ENCODE measurements around the gene FCF1.

The FCF1 gene

GRCh38 chr14:74675219-74675618 lies 37.7 kb upstream of the FCF1 start:
- H3K36me3 ChIP-seq (ENCODE audit: insufficient read depth, low read length): peaks cover 61% of the 10 kb centered on the region
- H3K4me3 ChIP-seq (ENCODE audit: low read length, poor library complexity, severe bottlenecking): no peak overlapping the region
- H3F3A ChIP-seq (ENCODE audit: low read depth): no peaks in the 10 kb centered on the region
- TF ChIP-seq CTCF (conservative IDR thresholded peaks at IDR 0.05; ENCODE audit: low read length): no peak
- no peak for TF ChIP-seq EZH2phosphoT487 (IDR thresholded peaks at IDR 0.05; ENCODE audit: borderline replicate concordance)
- H3K4me1 ChIP-seq (ENCODE audit: insufficient read depth, low read length, poor library complexity, severe bottlenecking): no peaks in the 10 kb centered on the region
- no peaks in the 10 kb centered on the region for H3K9me2 ChIP-seq (replicated peaks; ENCODE audit: low read depth, low read length)
- H3K9ac ChIP-seq (ENCODE audit: low read depth, low read length, poor library complexity, severe bottlenecking): no peak overlapping the region
- H3K27me3 ChIP-seq (ENCODE audit: insufficient read depth, low read length, poor library complexity, severe bottlenecking): no peaks in the 10 kb centered on the region
- H4K20me1 ChIP-seq (ENCODE audit: insufficient read depth, low read length, poor library complexity, severe bottlenecking): no peaks in the 10 kb centered on the region
- H3K9me3 ChIP-seq (ENCODE audit: insufficient read depth, low read depth, low read length): no peaks in the 10 kb centered on the region
- H2AFZ ChIP-seq (ENCODE audit: low read length): no peak overlapping the region
- H3K79me2 ChIP-seq (ENCODE audit: insufficient read depth, low read length): no peaks in the 10 kb centered on the region
- H3K4me2 ChIP-seq (ENCODE audit: low read depth, low read length, poor library complexity, severe bottlenecking): no peak overlapping the region

GRCh38 chr14:74682169-74682952 lies 30.6 kb upstream of the FCF1 start:
- no peaks in the 10 kb centered on the region for H4K20me1 ChIP-seq (ENCODE audit: insufficient read depth, low read length, poor library complexity, severe bottlenecking)
- TF ChIP-seq CTCF (conservative IDR thresholded peaks at IDR 0.05; ENCODE audit: low read length): no peak
- TF ChIP-seq EZH2phosphoT487 (IDR thresholded peaks at IDR 0.05; ENCODE audit: borderline replicate concordance): no peak
- no peaks in the 10 kb centered on the region for H3K27me3 ChIP-seq (ENCODE audit: insufficient read depth, low read length, poor library complexity, severe bottlenecking)
- H3K36me3 ChIP-seq (ENCODE audit: insufficient read depth, low read length): peaks cover 64% of the 10 kb centered on the region
- no peaks in the 10 kb centered on the region for H3K79me2 ChIP-seq (ENCODE audit: insufficient read depth, low read length)
- no peak overlapping the region for H2AFZ ChIP-seq (ENCODE audit: low read length)
- H3K9me3 ChIP-seq (ENCODE audit: insufficient read depth, low read depth, low read length): no peaks in the 10 kb centered on the region
- no peaks in the 10 kb centered on the region for H3K9me2 ChIP-seq (replicated peaks; ENCODE audit: low read depth, low read length)
- H3K4me3 ChIP-seq (ENCODE audit: low read length, poor library complexity, severe bottlenecking): no peak overlapping the region
- peaks cover 10% of the 10 kb centered on the region for H3K4me1 ChIP-seq (ENCODE audit: insufficient read depth, low read length, poor library complexity, severe bottlenecking)
- no peak overlapping the region for H3K9ac ChIP-seq (ENCODE audit: low read depth, low read length, poor library complexity, severe bottlenecking)
- no peak overlapping the region for H3K4me2 ChIP-seq (ENCODE audit: low read depth, low read length, poor library complexity, severe bottlenecking)
- no peaks in the 10 kb centered on the region for H3F3A ChIP-seq (ENCODE audit: low read depth)

- H2AFZ ChIP-seq (ENCODE audit: low read length): no peak overlapping the region
- H3K36me3 ChIP-seq (ENCODE audit: insufficient read depth, low read length): peaks cover 64% of the 10 kb centered on the region
- no peaks in the 10 kb centered on the region for H3K27me3 ChIP-seq (ENCODE audit: insufficient read depth, low read length, poor library complexity, severe bottlenecking)
- H3K9me3 ChIP-seq (ENCODE audit: insufficient read depth, low read depth, low read length): no peaks in the 10 kb centered on the region
- H3F3A ChIP-seq (ENCODE audit: low read depth): no peaks in the 10 kb centered on the region
- H3K4me2 ChIP-seq (ENCODE audit: low read depth, low read length, poor library complexity, severe bottlenecking): peak overlapping the region; percentile 31
- H3K4me3 ChIP-seq (ENCODE audit: low read length, poor library complexity, severe bottlenecking): no peak overlapping the region
- TF ChIP-seq EZH2phosphoT487 (IDR thresholded peaks at IDR 0.05; ENCODE audit: borderline replicate concordance) (no peak), CTCF (conservative IDR thresholded peaks at IDR 0.05; ENCODE audit: low read length) (no peak)
- H3K4me1 ChIP-seq (ENCODE audit: insufficient read depth, low read length, poor library complexity, severe bottlenecking): peaks cover 10% of the 10 kb centered on the region
- no peaks in the 10 kb centered on the region for H3K9me2 ChIP-seq (replicated peaks; ENCODE audit: low read depth, low read length)
- no peaks in the 10 kb centered on the region for H4K20me1 ChIP-seq (ENCODE audit: insufficient read depth, low read length, poor library complexity, severe bottlenecking)
- H3K9ac ChIP-seq (ENCODE audit: low read depth, low read length, poor library complexity, severe bottlenecking): no peak overlapping the region
- no peaks in the 10 kb centered on the region for H3K79me2 ChIP-seq (ENCODE audit: insufficient read depth, low read length)
These were observed 29.5 kb upstream of the FCF1 start for GRCh38 chr14:74683406-74683805.
